Loucy (cell line): ENCODE data around the gene CSNK2B.

Experiments used
- EZH2phosphoT487 ChIP-seq: fragments of 200-600 bp; IDR thresholded peaks from 2 replicates; pipeline ENCODE4 v1.6.1; 2018; ENCODE audit warnings: antibody characterized with exemption, mild to moderate bottlenecking, moderate library complexity, borderline replicate concordance
- TF ChIP-seq, protein P1 (sequence below): fragments of 200-600 bp; sonication (generic); conservative IDR thresholded peaks from 2 replicates; pipeline ENCODE4 v1.5.1; 2014; ENCODE audit warnings: mild to moderate bottlenecking, antibody characterized with exemption, low read length

GRCh38 chr6:31661262-31662123 is 4.4 kb upstream of the CSNK2B start:
- TF ChIP-seq, protein P1, sequence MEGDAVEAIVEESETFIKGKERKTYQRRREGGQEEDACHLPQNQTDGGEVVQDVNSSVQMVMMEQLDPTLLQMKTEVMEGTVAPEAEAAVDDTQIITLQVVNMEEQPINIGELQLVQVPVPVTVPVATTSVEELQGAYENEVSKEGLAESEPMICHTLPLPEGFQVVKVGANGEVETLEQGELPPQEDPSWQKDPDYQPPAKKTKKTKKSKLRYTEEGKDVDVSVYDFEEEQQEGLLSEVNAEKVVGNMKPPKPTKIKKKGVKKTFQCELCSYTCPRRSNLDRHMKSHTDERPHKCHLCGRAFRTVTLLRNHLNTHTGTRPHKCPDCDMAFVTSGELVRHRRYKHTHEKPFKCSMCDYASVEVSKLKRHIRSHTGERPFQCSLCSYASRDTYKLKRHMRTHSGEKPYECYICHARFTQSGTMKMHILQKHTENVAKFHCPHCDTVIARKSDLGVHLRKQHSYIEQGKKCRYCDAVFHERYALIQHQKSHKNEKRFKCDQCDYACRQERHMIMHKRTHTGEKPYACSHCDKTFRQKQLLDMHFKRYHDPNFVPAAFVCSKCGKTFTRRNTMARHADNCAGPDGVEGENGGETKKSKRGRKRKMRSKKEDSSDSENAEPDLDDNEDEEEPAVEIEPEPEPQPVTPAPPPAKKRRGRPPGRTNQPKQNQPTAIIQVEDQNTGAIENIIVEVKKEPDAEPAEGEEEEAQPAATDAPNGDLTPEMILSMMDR, result no peak
- TF ChIP-seq EZH2phosphoT487, result no peak
